Epithelial cell of esophagus (primary cell): Measurements from ENCODE around the gene FUOM.
A peak's percentile ranks its signal among the peaks of the same experiment; 100 is the strongest.
"Not testable (repeated sequence)": the region's sequence is repeated elsewhere in the genome, so short reads cannot be mapped to it uniquely, and the experiment has no call there.

Source experiments
- DNase-seq: peaks from one replicate; pipeline ENCODE4 v3.0.0; 2010; ENCODE audit warnings: low read depth
- H3K4me3 ChIP-seq: 2 replicates; pipeline ENCODE4 v1.5.1; 2011; ENCODE audit warnings: mild to moderate bottlenecking, low read length, control low read depth
- TF ChIP-seq, protein P1 (sequence below): IDR thresholded peaks from 2 replicates; pipeline ENCODE4 v1.5.1; 2011; ENCODE audit warnings: low read depth, mild to moderate bottlenecking, low read length, control low read depth, inconsistent platforms; ENCODE audit not compliant: insufficient read depth; ENCODE audit errors: missing control alignments

FUOM gene

DNA sequence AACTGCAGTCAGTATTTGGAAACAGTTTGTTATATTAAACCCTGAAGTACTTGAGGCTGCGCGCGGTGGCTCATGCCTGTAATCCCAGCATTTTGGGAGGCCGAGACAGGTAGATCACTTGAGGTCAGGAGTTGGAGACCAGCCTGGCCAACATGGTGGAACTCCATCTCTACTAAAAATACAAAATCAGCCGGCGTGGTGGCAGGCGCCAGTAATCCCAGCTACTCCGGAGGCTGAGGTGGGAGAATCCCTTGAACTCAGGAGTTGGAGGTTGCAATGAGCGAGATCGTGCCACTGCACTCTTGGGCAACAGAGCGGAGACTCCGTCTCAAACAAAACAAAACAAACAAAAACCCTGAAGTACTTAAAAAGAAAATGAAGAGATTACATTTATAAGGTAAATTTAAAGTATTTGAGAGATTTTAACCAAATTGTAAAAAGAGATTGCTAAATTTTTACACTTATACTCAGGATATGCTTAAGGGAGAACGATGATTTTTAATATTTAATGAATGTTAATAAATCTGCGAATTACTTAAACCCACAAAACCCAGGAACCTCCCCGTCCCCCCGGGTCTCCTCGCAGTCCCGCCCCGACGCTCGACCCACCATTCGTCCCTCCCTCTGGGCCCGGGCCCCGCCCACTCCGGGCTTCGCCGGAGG, 35.7 kb upstream of the FUOM start:
- H3K4me3 ChIP-seq = peak overlapping the region; percentile 87
- TF ChIP-seq, protein P1, sequence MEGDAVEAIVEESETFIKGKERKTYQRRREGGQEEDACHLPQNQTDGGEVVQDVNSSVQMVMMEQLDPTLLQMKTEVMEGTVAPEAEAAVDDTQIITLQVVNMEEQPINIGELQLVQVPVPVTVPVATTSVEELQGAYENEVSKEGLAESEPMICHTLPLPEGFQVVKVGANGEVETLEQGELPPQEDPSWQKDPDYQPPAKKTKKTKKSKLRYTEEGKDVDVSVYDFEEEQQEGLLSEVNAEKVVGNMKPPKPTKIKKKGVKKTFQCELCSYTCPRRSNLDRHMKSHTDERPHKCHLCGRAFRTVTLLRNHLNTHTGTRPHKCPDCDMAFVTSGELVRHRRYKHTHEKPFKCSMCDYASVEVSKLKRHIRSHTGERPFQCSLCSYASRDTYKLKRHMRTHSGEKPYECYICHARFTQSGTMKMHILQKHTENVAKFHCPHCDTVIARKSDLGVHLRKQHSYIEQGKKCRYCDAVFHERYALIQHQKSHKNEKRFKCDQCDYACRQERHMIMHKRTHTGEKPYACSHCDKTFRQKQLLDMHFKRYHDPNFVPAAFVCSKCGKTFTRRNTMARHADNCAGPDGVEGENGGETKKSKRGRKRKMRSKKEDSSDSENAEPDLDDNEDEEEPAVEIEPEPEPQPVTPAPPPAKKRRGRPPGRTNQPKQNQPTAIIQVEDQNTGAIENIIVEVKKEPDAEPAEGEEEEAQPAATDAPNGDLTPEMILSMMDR = no peak
- no peak for DNase-seq

DNA sequence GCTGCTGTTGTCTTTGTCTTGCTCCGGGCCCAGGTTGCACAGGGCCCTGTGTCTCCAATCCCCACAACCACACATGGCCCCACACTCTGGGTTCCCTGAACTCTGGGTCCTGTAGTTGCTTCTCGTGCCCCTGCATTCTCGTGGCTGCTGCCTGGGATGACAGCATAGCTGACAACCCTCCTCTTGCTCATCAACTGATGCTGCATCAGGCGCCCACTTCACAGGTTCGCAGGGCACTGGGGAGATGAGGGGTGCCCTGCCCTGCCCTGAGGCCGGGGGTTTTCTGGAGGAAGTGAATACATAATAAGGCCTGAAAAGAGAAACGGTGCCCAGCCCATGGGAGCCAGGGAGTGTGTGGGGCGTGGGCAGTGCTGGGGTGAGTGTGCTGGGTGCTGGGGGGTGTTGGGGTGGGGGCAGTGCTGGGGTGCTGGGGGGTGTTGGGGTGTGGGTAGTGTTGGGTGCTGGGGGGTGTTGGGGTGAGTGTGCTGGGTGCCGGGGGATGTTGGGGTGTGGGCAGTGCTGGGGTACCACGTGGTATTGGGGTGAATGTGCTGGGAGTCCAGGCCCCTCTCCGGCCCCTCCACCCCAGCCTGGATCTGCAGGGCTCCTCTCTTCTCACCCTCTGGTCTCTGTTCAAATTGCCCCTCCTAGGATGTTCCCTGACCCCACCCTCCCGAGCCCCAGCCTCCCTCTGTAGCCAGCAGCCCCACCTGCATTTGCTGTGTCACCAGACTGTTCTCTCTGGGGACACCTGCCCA, 34.1 kb upstream of the FUOM start:
- DNase-seq = no peak
- no peak overlapping the region for H3K4me3 ChIP-seq
- TF ChIP-seq, protein P1 = no peak

DNA sequence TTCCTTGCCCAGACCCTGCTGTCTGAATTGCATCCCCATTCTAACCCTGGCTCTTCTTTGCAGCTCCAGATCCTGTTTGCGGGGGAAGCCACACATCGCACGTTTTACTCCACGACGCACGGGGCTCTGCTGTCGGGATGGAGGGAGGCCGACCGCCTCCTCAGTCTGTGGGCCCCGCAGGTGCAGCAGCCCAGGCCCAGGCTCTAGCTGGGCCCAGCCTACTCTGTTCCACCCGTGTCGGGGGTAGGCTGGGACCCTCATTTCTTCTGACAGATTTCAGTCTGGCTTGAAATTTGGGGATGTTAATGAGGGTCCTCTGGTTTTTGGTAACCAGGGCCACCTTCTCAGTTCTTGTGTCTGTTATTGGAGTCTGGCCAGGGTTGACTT, 33.4 kb upstream of the FUOM start:
- no peak overlapping the region for H3K4me3 ChIP-seq
- TF ChIP-seq, protein P1 = no peak
- DNase-seq = no peak

DNA sequence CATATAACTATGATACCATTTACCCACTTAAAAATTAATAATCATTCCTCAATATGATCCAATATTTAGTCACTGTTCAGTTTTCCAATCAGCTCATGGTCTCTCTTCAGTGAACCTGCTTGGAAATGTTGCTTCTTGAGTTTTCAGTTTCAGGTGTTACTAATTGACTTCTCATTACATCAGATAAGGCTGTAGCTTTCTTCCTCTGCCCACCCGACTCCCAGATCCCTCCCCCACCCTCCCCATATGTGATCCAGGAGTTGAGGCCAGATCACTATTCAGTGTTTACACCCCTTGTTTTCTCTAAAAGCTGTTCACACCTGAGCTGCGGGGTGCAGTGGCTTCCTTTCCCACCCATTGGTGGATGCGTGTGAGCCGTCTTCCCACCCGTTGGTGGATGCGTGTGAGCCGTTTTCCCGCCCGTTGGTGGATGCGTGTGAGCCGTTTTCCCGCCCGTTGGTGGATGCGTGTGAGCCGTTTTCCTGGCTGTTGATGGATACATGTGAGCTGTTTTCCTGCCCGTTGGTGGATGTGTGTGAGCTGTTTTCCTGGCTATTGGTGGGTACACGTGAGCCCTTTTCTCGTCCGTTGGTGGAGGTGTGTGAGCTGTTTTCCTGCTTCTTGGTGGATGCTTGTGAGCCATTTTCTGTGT, 32.9 kb upstream of the FUOM start:
- H3K4me3 ChIP-seq = no peak overlapping the region
- DNase-seq = no peak
- TF ChIP-seq, protein P1 = no peak

DNA sequence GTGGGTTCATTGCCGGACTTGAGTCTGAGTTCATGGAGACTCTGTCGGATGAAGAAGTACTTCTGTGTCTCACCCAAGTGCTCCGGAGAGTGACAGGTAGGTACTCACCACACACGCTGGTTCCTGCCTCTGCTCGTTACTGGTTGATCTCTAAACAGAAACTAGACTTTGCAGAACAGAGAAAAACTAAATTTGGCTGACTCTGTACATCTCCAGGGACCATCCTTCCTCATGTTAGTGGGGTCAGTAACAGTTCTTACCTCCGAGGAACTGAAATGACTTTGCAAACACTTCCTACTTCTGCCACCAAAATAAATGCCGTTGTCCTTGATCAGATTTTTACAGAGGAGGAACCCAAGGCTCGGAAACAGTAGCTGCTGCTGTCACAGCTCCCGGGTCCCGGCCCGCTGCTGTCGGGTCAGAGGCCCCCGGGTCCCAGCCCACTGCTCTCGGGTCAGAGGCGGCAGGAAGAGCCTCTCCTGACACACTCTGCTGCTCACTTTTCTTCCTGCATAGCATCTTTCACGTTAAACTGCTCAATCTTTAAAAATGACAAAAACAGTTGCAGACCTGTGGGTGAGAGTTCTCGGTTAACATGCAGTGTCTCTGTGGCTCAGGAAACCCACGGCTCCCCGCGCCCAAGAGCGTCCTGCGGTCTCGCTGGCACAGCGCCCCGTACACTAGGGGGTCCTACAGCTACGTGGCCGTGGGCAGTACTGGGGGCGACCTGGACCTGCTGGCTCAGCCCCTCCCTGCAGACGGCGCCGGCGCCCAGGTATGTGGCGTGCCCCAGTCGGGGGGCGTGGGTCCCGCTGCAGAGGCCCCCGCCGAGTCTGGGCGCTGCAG, 31.4 kb upstream of the FUOM start:
- H3K4me3 ChIP-seq = no peak overlapping the region
- no peak for DNase-seq
- TF ChIP-seq, protein P1 = no peak

DNA sequence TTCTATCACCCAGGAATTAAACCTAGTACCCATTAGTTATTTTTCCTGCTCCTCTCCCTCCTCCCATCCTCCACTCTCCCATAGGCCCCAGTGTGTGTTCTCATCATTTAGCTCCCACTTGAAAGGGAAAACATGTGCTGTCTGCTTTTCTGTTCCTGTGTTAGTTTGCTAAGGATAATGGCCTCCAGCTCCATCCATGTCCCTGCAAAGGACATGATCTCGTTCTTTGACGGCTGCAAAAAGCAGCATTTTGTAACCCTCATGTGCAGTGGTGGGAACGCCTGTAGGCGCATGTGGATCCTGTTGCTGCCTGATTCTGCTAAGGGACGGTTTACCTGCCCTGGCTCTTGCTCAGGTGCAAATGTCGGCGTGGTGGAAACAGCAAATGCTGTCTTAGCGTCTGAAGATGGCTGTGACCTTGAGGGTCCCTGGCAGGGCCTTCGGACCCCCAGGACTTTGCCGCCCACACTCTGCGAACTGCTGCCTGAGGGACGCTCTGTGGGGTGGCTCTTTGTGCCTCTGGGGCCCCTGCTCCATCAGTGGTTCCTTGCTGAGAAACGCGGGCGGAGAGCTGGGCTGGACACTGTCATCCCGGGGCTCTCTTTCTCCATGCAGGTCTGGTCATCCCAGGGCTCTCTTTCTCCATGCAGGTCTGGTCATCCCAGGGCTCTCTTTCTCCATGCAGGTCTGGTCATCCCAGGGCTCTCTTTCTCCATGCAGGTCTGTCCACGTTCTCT, 30.6 kb upstream of the FUOM start:
- H3K4me3 ChIP-seq = no peak overlapping the region
- DNase-seq = no peak
- TF ChIP-seq, protein P1 = no peak

DNA sequence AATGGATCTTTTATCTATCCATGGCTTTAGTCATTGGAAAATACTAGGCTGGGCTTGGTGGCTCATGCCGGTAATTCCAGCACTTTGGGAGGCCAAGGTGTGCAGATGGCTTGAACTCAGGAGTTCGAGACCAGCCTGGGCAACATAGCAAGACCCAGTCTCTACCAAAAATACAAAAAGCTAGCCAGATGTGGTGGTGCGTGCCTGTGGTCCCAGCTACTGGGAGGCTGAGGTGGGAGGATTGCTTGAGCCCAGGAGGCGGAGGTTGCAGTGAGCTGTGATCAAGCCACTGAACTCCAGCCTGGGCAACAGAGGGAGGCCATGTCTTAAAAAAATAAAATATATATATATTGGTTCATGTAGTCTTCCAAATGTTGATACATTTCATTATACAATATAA, 29.1 kb upstream of the FUOM start:
- H3K4me3 ChIP-seq, DNase-seq: not testable (repeated sequence)
